Activated CD8-positive, alpha-beta memory T cell treated with anti-CD3 and anti-CD28 coated beads, Interleukin-2, amount 10 ng/mL, durations not matched to agents 7 days and 5 days (primary cell): ENCODE measurements around the gene PTPN18. TPM values are rescaled to one million over a fixed set of nuclear protein-coding genes. Genes with fewer than 3 reads are reported as not detected.

Experiments used
- ATAC-seq: fragments of 150-1000 bp; cut with Tn5 transposase; one replicate; pipeline ENCODE4 v1.10.0; 2021; ENCODE audit warnings: moderate library complexity
- CTCF ChIA-PET: fragments of 350-600 bp; sonication (Branson Sonifier 250); formaldehyde crosslinking; loops from one replicate; lab custom pipeline; 2021; ENCODE audit warnings: antibody characterized with exemption; lab: Charles Lee
- DNase-seq: peaks from one replicate; pipeline ENCODE4 v3.0.0-alpha.2; 2020
- H3K27ac Mint-ChIP-seq: one replicate; pipeline ENCODE4 v1.8.0; 2021; ENCODE audit warnings: mild to moderate bottlenecking, mixed read lengths
- H3K27me3 Mint-ChIP-seq: one replicate; pipeline ENCODE4 v1.8.0; 2021; ENCODE audit warnings: mixed read lengths
- H3K36me3 Mint-ChIP-seq: one replicate; pipeline ENCODE4 v1.8.0; 2021; ENCODE audit warnings: mild to moderate bottlenecking, mixed read lengths
- H3K4me1 Mint-ChIP-seq: one replicate; pipeline ENCODE4 v1.8.0; 2021; ENCODE audit warnings: mixed read lengths
- H3K4me3 Mint-ChIP-seq: one replicate; pipeline ENCODE4 v1.8.0; 2021; ENCODE audit warnings: mild to moderate bottlenecking, moderate library complexity, mixed read lengths
- H3K9me3 Mint-ChIP-seq: one replicate; pipeline ENCODE4 v1.8.0; 2022; ENCODE audit warnings: low read depth, mixed read lengths
- total RNA-seq, 2 experiments: library from RNA; stranded (reverse); gene quantifications; one replicate each; pipeline ENCODE4 v1.2.3, GENCODE V29; 2021

PTPN18 gene
- total RNA-seq, 2 experiments from 2014 or later = 82.3 to 90.5 TPM

DNA sequence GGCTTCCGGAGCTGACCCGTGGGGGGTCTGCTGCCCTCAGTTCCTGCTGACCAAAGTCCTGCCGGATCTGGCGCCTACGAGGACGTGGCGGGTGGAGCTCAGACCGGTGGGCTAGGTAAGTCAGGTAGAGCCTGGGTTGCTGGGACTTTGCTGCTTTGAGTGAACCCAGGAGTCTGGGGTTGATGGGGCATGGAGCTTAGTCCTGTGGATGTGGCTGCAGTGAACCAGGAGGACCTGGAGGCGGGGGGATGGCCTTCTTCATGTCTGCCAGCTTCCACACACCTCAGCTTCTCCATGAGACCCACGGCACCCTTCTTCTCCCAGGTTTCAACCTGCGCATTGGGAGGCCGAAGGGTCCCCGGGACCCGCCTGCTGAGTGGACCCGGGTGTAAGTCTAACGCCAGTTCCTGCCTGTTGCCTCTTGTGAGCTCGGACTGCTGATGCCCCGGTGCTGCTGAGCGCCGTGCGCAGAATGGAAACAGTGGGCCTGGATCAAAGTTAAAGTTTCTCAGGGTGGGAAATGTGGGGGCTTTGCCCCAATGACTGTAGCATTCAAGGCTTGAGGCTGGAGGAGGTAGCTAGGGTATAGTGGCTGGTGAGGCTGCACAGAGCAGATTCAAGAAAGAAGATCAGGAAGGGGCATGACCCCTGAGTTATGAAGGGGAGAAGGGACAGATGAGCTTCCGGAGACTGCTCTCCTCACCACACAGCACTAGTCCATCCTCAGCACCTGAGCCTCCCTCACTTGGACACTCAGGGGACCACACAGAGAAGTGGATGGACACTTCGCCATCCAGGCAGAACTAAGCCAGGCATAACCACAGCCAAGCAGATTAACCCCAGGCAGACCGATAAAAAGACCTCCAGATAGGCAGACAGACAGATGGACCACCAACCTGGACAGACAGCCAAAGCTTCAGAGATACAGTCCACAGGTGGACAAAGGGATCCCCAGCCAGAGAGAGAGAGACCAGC is 17.3 kb downstream of the PTPN18 start:
- H3K36me3 Mint-ChIP-seq = peaks cover 44% of the 10 kb centered on the region
- no peaks in the 10 kb centered on the region for H3K9me3 Mint-ChIP-seq
- ATAC-seq = peak; percentile 5
- CTCF ChIA-PET = interaction anchor here (1.0 to 1.8 kb wide), 5 partner anchors 10 to 192 kb away, joined by 3 to 24 read pairs (median 5); partner anchors contain the start of genes IMP4 and SMPD4
- H3K27me3 Mint-ChIP-seq = no peaks in the 10 kb centered on the region
- peaks cover 69% of the 10 kb centered on the region for H3K4me1 Mint-ChIP-seq
- H3K27ac Mint-ChIP-seq = peak overlapping the region; percentile 84
- H3K4me3 Mint-ChIP-seq = peak overlapping the region; percentile 96
- no peak for DNase-seq

DNA sequence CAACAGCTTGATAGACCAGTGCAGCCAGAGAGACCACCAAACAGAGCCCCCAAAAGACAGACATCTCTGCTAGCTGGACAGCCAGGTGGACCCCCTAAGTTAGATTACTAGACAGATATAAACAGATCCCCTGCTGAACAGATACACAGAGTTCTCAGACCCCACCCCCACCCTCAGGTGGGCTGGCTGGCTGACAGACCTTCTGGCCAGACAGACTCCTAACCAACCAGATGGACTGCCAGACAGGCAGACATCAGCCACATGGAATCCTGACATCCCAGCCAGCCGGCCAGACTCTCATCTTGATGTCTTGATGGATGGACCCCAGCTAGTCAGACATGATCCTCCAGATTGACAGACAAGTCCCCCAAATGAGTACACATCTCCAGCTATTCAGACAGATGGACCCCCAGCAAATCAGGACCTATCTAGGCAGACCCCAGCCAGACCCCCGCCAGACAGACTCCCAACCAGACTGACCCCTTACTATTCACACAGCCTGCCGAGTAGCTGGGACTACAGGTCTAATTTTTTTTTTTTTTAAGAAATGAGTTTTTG is 18.0 kb downstream of the PTPN18 start:
- DNase-seq = no peak
- Mint-ChIP-seq H3K36me3 (peaks cover 46% of the 10 kb centered on the region), H3K4me3 (peak overlapping the region; percentile 96), H3K4me1 (peaks cover 75% of the 10 kb centered on the region), H3K27me3 (no peaks in the 10 kb centered on the region), H3K9me3 (no peaks in the 10 kb centered on the region), H3K27ac (peak overlapping the region; percentile 84)
- CTCF ChIA-PET = interaction anchor here (1.2 to 1.8 kb wide), 3 partner anchors 10 to 32 kb away, joined by 3 to 24 read pairs (median 15); partner anchors contain the start of gene IMP4
- ATAC-seq = no peak

GRCh38 chr2:130374587-130375290 is 18.9 kb downstream of the PTPN18 start:
- H3K4me1 Mint-ChIP-seq = peaks cover 82% of the 10 kb centered on the region
- peak overlapping the region; percentile 12 for H3K4me3 Mint-ChIP-seq
- H3K36me3 Mint-ChIP-seq = peaks cover 50% of the 10 kb centered on the region
- H3K27me3 Mint-ChIP-seq = no peaks in the 10 kb centered on the region
- H3K27ac Mint-ChIP-seq = peak overlapping the region; percentile 72
- DNase-seq = no peak
- H3K9me3 Mint-ChIP-seq = no peaks in the 10 kb centered on the region
- CTCF ChIA-PET = no interaction called here
- no peak for ATAC-seq

- CTCF ChIA-PET = no interaction called here
- peaks cover 52% of the 10 kb centered on the region for H3K36me3 Mint-ChIP-seq
- peak; percentile 29 for DNase-seq
Measured at GRCh38 chr2:130375291-130376266, 19.7 kb downstream of the PTPN18 start.

DNA sequence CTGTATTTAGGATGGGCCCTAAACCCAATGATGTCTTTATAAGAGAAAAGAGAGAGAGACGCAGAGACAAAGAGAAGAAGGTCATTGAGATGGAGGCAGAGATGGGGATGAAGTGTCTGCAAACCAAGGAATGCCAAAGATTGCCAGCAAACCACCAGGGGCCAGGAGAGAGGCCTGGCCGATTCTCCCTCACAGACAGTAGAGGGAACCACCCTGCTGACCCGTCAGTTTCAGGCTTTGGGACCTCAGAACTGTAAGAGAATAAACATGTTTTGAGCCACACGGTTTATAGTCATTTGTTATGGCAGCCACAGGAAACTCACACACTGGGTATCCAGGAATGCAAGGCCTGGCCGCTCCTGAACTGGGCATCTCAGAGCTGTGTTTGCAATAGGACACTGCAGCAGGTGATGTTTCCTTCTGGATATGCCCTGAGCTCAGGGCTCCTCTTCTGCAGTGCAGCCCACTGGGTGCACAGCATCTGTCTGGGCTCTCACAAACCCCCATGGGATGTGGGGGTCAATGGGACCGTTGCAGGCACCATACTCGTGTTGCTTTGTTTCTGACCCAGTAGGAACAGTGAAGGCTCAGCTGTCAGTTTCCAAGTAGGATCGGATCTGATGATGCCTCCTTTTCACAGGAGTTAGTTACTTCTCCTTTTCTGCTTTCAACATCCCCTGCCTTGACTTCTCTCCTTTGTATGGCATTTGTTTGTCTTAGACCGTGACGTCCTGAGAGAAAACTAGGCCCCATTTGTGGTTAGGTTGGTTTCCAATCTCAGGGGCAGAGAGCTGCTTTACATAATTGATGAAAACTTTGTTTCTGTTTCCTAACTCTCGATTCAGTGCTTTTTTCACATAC is 20.8 kb downstream of the PTPN18 start:
- peak overlapping the region; percentile 59 for H3K27ac Mint-ChIP-seq
- H3K9me3 Mint-ChIP-seq = no peaks in the 10 kb centered on the region
- H3K4me3 Mint-ChIP-seq = peak overlapping the region; percentile 38
- peak; percentile 55 for DNase-seq
- peaks cover 75% of the 10 kb centered on the region for H3K4me1 Mint-ChIP-seq
- no peak for ATAC-seq
- no peaks in the 10 kb centered on the region for H3K27me3 Mint-ChIP-seq
- H3K36me3 Mint-ChIP-seq = peaks cover 51% of the 10 kb centered on the region
- CTCF ChIA-PET = interaction anchor here (0.7 to 1.0 kb wide), 5 partner anchors 13 to 41 kb away, joined by 3 to 4 read pairs (median 3); partner anchors contain the start of gene PTPN18

More at GRCh38 chr2:130375291-130376266, 19.7 kb downstream of the PTPN18 start:
- Mint-ChIP-seq H3K27ac (peak overlapping the region; percentile 5), H3K27me3 (no peaks in the 10 kb centered on the region), H3K4me3 (peak overlapping the region; percentile 4), H3K4me1 (peaks cover 83% of the 10 kb centered on the region), H3K9me3 (no peaks in the 10 kb centered on the region)
- ATAC-seq = no peak

DNA sequence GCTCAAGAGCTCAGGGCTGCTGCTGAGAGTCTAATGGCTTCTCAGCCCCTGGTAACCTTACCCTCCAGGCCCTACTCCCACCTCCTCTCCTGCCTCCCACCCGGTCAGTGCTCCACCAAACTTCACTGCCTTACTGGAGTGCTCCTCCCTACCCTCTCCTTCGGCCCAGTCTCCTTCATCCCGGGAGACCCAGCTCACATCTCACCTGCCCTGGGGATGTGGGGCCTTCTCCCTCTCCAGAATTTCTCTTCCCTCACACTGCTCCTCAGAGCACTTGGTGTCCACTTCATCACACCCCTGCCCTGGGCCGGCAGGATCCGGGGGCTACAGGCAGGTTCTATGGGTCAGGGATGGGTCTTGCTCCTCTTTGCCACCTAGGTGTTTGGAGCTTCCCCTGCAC is 21.6 kb downstream of the PTPN18 start:
- CTCF ChIA-PET = interaction anchor here (0.7 to 1.0 kb wide), 4 partner anchors 12 to 41 kb away, joined by 3 to 4 read pairs (median 4); partner anchors contain the start of gene PTPN18
- Mint-ChIP-seq H3K36me3 (peaks cover 56% of the 10 kb centered on the region), H3K9me3 (no peaks in the 10 kb centered on the region), H3K27me3 (no peaks in the 10 kb centered on the region), H3K4me3 (no peak overlapping the region), H3K4me1 (peaks cover 72% of the 10 kb centered on the region), H3K27ac (peak overlapping the region; percentile 41)
- DNase-seq (no peak), ATAC-seq (no peak)

GRCh38 chr2:130378206-130378897 is 22.5 kb downstream of the PTPN18 start:
- Mint-ChIP-seq H3K4me1 (peaks cover 69% of the 10 kb centered on the region), H3K27ac (no peak overlapping the region), H3K36me3 (peaks cover 61% of the 10 kb centered on the region), H3K4me3 (no peak overlapping the region), H3K27me3 (no peaks in the 10 kb centered on the region), H3K9me3 (no peaks in the 10 kb centered on the region)
- no peak for ATAC-seq
- CTCF ChIA-PET = interaction anchor here (1.2 to 2.9 kb wide), 2 partner anchors 9 to 12 kb away, joined by 3 to 8 read pairs; no protein-coding TSS in a partner anchor
- no peak for DNase-seq

GRCh38 chr2:130378898-130379214 is 23.0 kb downstream of the PTPN18 start:
- peaks cover 59% of the 10 kb centered on the region for H3K36me3 Mint-ChIP-seq
- CTCF ChIA-PET = interaction anchor here (1.2 to 2.9 kb wide), 3 partner anchors 8 to 12 kb away, joined by 3 to 8 read pairs (median 4); no protein-coding TSS in a partner anchor
- no peaks in the 10 kb centered on the region for H3K27me3 Mint-ChIP-seq
- ATAC-seq (no peak), DNase-seq (no peak)
- H3K9me3 Mint-ChIP-seq = no peaks in the 10 kb centered on the region
- H3K27ac Mint-ChIP-seq = no peak overlapping the region
- no peak overlapping the region for H3K4me3 Mint-ChIP-seq
- H3K4me1 Mint-ChIP-seq = peaks cover 64% of the 10 kb centered on the region

DNA sequence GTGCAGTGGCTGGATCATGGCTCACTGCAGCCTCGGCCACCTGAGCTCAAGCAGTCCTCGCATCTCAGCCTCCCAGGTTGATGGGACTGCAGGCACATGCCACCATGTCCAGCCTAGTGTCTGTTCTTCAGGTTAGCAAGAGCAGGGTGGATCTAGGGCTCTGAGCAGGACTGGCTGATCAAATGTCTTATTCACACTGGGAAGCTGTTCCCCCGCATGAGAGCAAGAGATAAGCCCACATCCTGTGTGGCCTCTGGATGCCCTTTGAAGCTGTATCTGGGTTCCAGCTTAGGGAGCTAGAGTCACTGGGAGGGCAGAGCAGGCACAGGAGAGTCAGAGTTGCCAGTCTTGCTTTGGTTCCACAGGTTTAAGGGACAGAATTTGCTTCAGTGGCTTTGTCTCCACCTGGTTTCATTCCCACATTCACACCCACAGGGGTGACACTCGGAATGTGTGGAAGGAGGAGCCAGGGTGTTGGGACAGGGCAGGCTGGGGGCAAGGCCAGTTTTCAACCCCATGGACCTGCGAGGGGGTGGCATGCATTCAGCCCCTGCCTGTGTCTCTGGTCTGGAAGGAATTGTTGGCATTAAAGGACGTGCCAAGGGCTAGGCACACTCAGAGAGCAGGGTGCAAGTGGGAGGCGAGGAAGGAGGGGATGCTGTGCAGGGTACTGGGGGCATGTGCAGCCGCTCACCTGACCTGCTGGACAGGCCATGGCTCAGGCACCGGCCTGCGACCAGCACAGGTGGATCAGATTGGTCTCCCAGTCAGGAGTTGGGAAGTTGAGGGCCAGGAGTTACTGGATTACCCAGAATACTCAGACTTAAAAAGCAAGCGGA is 24.5 kb downstream of the PTPN18 start:
- DNase-seq (peak; percentile 59), ATAC-seq (peak; percentile 60)
- no peaks in the 10 kb centered on the region for H3K9me3 Mint-ChIP-seq
- CTCF ChIA-PET = interaction anchor here (0.5 to 2.9 kb wide), 3 partner anchors 10 to 44 kb away, joined by 3 to 8 read pairs (median 4); no protein-coding TSS in a partner anchor
- peaks cover 47% of the 10 kb centered on the region for H3K36me3 Mint-ChIP-seq
- H3K27me3 Mint-ChIP-seq = no peaks in the 10 kb centered on the region
- H3K4me3 Mint-ChIP-seq = no peak overlapping the region
- peaks cover 51% of the 10 kb centered on the region for H3K4me1 Mint-ChIP-seq
- no peak overlapping the region for H3K27ac Mint-ChIP-seq

DNA sequence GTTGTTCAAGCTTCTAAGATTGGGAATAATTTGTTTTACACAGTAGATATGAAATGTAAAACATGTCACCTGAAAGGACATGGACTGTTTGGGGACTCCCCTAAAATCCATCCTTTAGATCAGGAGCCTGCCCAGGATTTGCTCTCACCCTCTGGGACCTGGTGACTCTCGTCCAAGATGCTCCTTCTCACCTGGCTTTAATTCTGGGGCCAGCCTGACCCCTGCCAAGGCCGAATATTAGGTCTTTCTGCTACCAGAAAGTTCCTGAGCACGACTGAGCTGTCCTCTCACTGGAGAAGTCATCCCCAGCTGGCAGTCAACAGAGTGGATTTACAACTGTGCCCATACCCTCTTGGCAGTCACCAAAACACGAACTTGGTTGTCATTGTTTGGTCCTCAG is 25.3 kb downstream of the PTPN18 start:
- Mint-ChIP-seq H3K36me3 (peaks cover 40% of the 10 kb centered on the region), H3K4me3 (no peak overlapping the region), H3K4me1 (peaks cover 43% of the 10 kb centered on the region), H3K27me3 (no peaks in the 10 kb centered on the region), H3K27ac (no peak overlapping the region), H3K9me3 (no peaks in the 10 kb centered on the region)
- DNase-seq = no peak
- CTCF ChIA-PET = no interaction called here
- no peak for ATAC-seq
